ENCODE data around the gene GDPD4. TPM values are rescaled to one million over a fixed set of nuclear protein-coding genes. Genes with fewer than 3 reads are reported as not detected.

Gene GDPD4
- total RNA-seq, 1 experiment from 2014 or later: not detected

DNA sequence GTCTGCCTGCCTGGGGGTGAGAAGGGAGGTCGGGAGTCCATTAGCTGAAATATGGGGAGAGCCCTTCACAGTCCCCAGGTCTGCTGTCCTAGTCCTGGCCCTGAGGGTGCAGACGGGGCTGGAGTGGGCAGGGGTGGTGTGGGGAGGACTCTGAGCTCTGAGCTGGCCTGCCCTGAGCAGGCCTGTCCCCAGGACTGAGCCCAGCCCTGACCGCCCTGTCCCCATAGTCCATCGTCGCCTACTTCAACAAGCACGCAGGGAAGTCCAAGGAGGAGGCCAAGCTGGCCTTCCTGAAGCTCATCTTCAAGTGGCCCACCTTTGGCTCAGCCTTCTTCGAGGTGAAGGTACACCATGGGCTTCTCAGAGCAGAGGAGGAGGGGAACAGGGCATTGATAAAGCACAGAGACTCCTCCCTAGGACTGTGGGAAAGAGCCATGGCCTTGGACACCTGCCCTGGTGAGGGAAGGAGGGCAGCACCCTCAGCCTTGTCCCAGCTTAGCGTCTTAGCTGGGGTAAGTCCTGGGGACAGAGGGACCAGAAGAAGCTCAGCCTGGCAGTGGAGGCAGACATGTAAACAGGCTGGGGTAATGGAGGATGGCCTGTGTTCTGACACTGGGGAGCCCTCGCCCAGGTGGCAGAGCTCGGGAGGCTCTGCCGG lies 89.8 kb downstream of the GDPD4 start:
- in situ Hi-C loops (cut with HindIII; ENCODE audit: low pct_unique_long_range_greater_than_20kb, low sequenced_read_pairs): no loop called here
- no peak for DNase-seq (ENCODE audit: low read depth)

GRCh38 chr11:77211040-77211451 lies 90.4 kb downstream of the GDPD4 start:
- DNase-seq (ENCODE audit: low read depth): no peak
- in situ Hi-C loops (cut with HindIII; ENCODE audit: low pct_unique_long_range_greater_than_20kb, low sequenced_read_pairs): no loop called here

DNA sequence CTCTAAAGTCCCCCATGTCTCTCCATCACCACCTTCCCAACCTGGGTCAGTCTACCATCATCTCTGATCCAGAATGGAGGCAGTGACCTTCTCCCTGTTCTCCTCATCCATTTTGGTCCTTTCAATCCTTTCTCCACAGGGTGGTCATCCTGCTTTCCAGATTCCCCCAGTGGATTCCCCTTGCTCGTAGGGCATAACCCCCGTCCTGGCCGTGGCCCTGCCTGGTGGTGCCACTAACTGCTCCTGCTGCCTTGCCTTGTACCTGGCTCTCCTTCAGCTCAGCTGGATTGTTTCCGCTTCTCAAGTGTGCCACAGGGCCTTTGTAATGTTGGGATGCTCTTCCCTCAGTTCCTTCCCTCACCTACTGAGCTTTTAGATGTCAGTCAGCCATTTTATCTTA lies 91.8 kb downstream of the GDPD4 start:
- in situ Hi-C loops (cut with HindIII; ENCODE audit: low pct_unique_long_range_greater_than_20kb, low sequenced_read_pairs): no loop called here
- no peak for DNase-seq (ENCODE audit: low read depth)

GRCh38 chr11:77208535-77208934 lies 93.0 kb downstream of the GDPD4 start:
- DNase-seq (ENCODE audit: low read depth): no peak
- in situ Hi-C loops (cut with HindIII; ENCODE audit: low pct_unique_long_range_greater_than_20kb, low sequenced_read_pairs): no loop called here

GRCh38 chr11:77207618-77208313 lies 93.7 kb downstream of the GDPD4 start:
- in situ Hi-C loops (cut with HindIII; ENCODE audit: low pct_unique_long_range_greater_than_20kb, low sequenced_read_pairs): no loop called here
- DNase-seq (ENCODE audit: low read depth): no peak

GRCh38 chr11:77207019-77207485 lies 94.4 kb downstream of the GDPD4 start:
- in situ Hi-C loops (cut with HindIII; ENCODE audit: low pct_unique_long_range_greater_than_20kb, low sequenced_read_pairs): no loop called here
- DNase-seq (ENCODE audit: low read depth): no peak

DNA sequence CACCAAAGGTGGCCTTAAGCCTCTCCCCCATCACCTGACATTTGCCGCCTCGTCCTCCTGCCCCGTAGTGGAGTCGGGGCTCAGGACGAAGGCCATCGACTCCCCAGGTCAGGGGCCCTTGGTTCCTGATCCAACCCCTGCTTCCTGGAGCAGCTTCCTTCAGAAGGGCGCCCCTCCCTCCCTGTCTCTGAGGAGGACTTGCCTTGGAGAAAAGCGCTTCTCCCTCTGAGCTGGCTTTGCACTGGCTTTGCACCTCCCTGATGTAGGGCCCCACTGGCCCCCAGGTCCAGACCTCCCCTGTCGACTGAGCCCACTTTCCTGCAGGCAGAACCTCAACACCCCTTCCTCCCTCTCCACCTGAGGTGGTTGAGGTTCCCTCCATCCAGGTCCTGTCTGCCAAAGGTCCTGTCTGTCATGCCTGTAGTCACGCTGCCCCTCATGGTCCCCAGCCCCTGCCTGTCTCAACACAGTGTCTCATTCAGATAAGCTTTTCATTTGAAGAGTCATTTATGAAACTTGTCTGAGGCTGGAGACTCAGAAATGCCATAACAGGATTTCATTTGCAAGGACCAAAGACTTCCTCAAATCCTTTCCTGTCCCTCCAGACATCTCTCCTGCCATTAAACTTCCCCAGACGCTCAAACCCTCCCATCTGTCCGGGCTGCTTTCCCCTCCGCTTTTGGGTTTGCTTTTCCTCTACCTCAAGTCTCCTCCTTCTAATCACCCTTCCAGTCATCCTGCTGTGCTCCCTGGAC lies 95.0 kb downstream of the GDPD4 start:
- no peak for DNase-seq (ENCODE audit: low read depth)
- in situ Hi-C loops (cut with HindIII; ENCODE audit: low pct_unique_long_range_greater_than_20kb, low sequenced_read_pairs): no loop called here

GRCh38 chr11:77205467-77206263 lies 95.8 kb downstream of the GDPD4 start:
- no peak for DNase-seq (ENCODE audit: low read depth)
- in situ Hi-C loops (cut with HindIII; ENCODE audit: low pct_unique_long_range_greater_than_20kb, low sequenced_read_pairs): no loop called here

GRCh38 chr11:77204754-77205466 lies 96.6 kb downstream of the GDPD4 start:
- in situ Hi-C loops (cut with HindIII; ENCODE audit: low pct_unique_long_range_greater_than_20kb, low sequenced_read_pairs): no loop called here
- DNase-seq (ENCODE audit: low read depth): no peak

DNA sequence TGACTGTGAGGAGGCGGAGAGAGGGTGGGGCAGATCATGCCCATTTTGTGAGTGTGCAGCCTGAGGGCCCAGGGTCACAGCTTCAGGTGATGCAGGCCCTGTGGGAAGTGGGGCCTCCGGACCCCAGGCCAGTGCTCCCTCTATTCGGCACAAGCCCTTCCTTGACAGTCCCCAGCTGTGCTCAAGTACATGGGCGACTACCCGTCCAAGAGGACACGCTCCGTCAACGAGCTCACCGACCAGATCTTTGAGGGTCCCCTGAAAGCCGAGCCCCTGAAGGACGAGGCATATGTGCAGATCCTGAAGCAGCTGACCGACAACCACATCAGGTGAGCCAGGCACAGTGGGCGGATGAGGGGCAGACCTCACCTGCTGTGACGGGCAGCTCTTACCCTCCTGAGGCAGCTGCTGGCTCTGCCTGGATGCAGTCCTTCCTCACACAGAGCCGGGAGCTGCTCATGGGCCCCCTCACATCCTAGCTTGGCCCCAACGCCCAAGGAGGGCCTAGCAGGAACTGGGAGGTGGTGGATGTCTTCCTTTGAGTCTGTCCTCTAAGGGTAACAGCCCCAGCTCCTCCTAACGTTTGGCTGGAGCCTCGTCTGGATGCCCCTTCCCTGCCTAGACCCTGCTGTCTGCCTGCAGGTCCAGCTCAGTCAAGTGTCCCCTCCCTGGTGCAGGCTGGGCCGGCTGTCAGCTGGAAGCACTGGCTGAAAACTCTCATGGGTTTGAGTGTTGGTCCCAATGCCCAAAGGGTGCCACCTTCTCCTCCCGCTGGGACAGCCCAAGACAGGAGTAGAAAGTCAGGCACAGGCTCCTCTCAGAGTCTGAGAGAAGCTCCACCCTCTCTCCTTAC lies 97.4 kb downstream of the GDPD4 start:
- in situ Hi-C loops (cut with HindIII; ENCODE audit: low pct_unique_long_range_greater_than_20kb, low sequenced_read_pairs): no loop called here
- no peak for DNase-seq (ENCODE audit: low read depth)

- in situ Hi-C loops (cut with HindIII; ENCODE audit: low pct_unique_long_range_greater_than_20kb, low sequenced_read_pairs): no loop called here
- DNase-seq (ENCODE audit: low read depth): no peak
Observed at GRCh38 chr11:77202941-77203900, 98.3 kb downstream of the GDPD4 start.

DNA sequence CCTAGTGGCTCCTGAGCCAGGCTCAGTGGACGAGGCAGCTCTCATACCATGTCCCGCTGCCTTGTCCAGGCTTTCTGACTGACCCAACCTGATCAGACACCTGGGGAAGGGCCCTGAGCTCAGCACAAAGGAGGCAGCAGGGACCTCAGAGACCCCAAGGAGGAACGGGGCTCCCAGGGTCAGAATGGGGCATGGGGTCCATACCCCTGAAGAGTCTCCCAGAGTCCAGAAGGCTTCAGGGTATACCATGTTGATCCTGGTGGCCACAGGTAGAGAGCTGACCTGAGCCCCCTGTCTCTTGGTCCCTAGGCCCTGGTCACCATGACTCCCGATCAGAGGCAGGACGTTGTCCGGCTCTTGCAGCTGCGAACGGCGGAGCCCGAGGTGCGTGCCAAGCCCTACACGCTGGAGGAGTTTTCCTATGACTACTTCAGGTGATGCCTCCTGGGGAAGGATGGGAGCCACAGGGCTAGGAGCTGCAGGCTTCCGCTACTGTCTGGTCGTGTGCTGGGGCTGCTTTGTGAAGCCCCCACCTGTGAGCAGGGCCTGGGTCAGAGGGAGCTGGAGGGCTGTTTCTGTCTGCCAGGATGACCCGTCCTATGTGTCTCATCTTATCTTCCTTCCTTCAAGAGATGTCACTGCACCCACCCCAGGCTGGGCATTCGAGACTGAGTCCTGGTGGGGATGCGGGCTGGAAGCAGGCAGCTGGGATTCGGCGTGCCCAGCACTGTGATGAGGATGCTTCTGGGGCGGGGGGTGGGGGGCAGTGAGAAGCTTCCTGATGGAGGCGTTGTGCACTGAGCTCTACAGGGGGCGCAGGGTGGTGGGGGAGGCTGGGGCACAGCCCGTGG lies 99.3 kb downstream of the GDPD4 start:
- in situ Hi-C loops (cut with HindIII; ENCODE audit: low pct_unique_long_range_greater_than_20kb, low sequenced_read_pairs): no loop called here
- no peak for DNase-seq (ENCODE audit: low read depth)

GRCh38 chr11:77201370-77201769 lies 100.1 kb downstream of the GDPD4 start:
- no peak for DNase-seq (ENCODE audit: low read depth)
- in situ Hi-C loops (cut with HindIII; ENCODE audit: low pct_unique_long_range_greater_than_20kb, low sequenced_read_pairs): no loop called here

- DNase-seq (ENCODE audit: low read depth): no peak
- in situ Hi-C loops (cut with HindIII; ENCODE audit: low pct_unique_long_range_greater_than_20kb, low sequenced_read_pairs): no loop called here
Observed at GRCh38 chr11:77200351-77201268, 100.9 kb downstream of the GDPD4 start.
